Measurements from ENCODE around the gene MLH1. TPM values are rescaled to one million over a fixed set of nuclear protein-coding genes. Genes with fewer than 3 reads are reported as not detected.

The MLH1 gene
- total RNA-seq, 1 experiment from 2014 or later = 47.2 TPM

GRCh38 chr3:37053337-37053736, 60.0 kb downstream of the MLH1 start:
- H3K9me3 Mint-ChIP-seq = no peaks in the 10 kb centered on the region

GRCh38 chr3:37053753-37054152, 60.4 kb downstream of the MLH1 start:
- no peaks in the 10 kb centered on the region for H3K9me3 Mint-ChIP-seq
- ChIA-PET CTCF (no interaction called here), POLR2A (no interaction called here)
- H3K27ac Mint-ChIP-seq = no peak overlapping the region
- no peaks in the 10 kb centered on the region for H3K4me1 Mint-ChIP-seq
- DNase-seq (ENCODE audit: low spot score) = no peak
- TF ChIP-seq FOXJ3 (CRISPR knock-in tag; IDR thresholded peaks at IDR 0.05; ENCODE audit: borderline replicate concordance) (no peak), ZNF138 (CRISPR knock-in tag; conservative IDR thresholded peaks at IDR 0.05) (no peak), USF2 (CRISPR knock-in tag; IDR thresholded peaks at IDR 0.05) (no peak), ATF6 (CRISPR knock-in tag; IDR thresholded peaks at IDR 0.05) (no peak), HMGXB4 (CRISPR knock-in tag; IDR thresholded peaks at IDR 0.05) (no peak), GTF2I (CRISPR knock-in tag; conservative IDR thresholded peaks at IDR 0.05) (no peak), ZNF219 (CRISPR knock-in tag; IDR thresholded peaks at IDR 0.05; ENCODE audit: borderline replicate concordance) (no peak), TP53 (CRISPR knock-in tag; IDR thresholded peaks at IDR 0.05) (no peak), FOXP1 (CRISPR knock-in tag; IDR thresholded peaks at IDR 0.05; ENCODE audit: borderline replicate concordance) (no peak), MXD4 (CRISPR knock-in tag; IDR thresholded peaks at IDR 0.05; ENCODE audit: borderline replicate concordance) (no peak), ZNF532 (CRISPR knock-in tag; IDR thresholded peaks at IDR 0.05; ENCODE audit: borderline replicate concordance) (no peak)
- H3K27me3 Mint-ChIP-seq (ENCODE audit: low read depth) = no peaks in the 10 kb centered on the region
- no peak overlapping the region for H3K4me3 Mint-ChIP-seq
- H3K36me3 Mint-ChIP-seq = peaks cover 43% of the 10 kb centered on the region
- no peak for ATAC-seq

More at GRCh38 chr3:37053337-37053736, 60.0 kb downstream of the MLH1 start:
- H3K27me3 Mint-ChIP-seq (ENCODE audit: low read depth) = no peaks in the 10 kb centered on the region
- POLR2A ChIA-PET = no interaction called here
- H3K27ac Mint-ChIP-seq = no peak overlapping the region
- CTCF ChIA-PET = no interaction called here
- ATAC-seq (no peak), DNase-seq (ENCODE audit: low spot score) (no peak)
- no peak for TF ChIP-seq CREM (CRISPR knock-in tag; IDR thresholded peaks at IDR 0.05)
- no peak for TF ChIP-seq FOXP1 (CRISPR knock-in tag; IDR thresholded peaks at IDR 0.05; ENCODE audit: borderline replicate concordance)
- no peak for TF ChIP-seq SMAD4 (CRISPR knock-in tag; IDR thresholded peaks at IDR 0.05)
- no peak for TF ChIP-seq CDX4 (CRISPR knock-in tag; IDR thresholded peaks at IDR 0.05; ENCODE audit: borderline replicate concordance)
- TF ChIP-seq ZNF423 (CRISPR knock-in tag; IDR thresholded peaks at IDR 0.05) = no peak
- TF ChIP-seq OVOL2 (CRISPR knock-in tag; IDR thresholded peaks at IDR 0.05; ENCODE audit: borderline replicate concordance) = no peak
- TF ChIP-seq SP1 (CRISPR knock-in tag; conservative IDR thresholded peaks at IDR 0.05) = no peak
- TF ChIP-seq RELA (CRISPR knock-in tag; IDR thresholded peaks at IDR 0.05; ENCODE audit: borderline replicate concordance) = no peak
- TF ChIP-seq MLX (CRISPR knock-in tag; IDR thresholded peaks at IDR 0.05) = no peak
- TF ChIP-seq TEAD4 (CRISPR knock-in tag; IDR thresholded peaks at IDR 0.05) = no peak
- peaks cover 44% of the 10 kb centered on the region for H3K36me3 Mint-ChIP-seq
- no peaks in the 10 kb centered on the region for H3K4me1 Mint-ChIP-seq
- H3K4me3 Mint-ChIP-seq = no peak overlapping the region

Measured in WTC11 (cell line).